MM.1S (cell line): ENCODE results near the gene ATP13A5.

Experiments
- DNase-seq: peaks from one replicate; pipeline ENCODE4 v3.0.0-alpha.2; 2015
- H2AFZ ChIP-seq: fragments of 300-600 bp; sonication (generic); 2 replicates; pipeline ENCODE4 v1.6.0; 2016; ENCODE audit warnings: antibody characterized with exemption, low read length
- H3F3A ChIP-seq: fragments of 300-600 bp; sonication (generic); 2 replicates; pipeline ENCODE4 v1.6.1; 2016; ENCODE audit warnings: mild to moderate bottlenecking, antibody characterized with exemption, low read length, moderate library complexity, mixed read lengths; ENCODE audit not compliant: insufficient read depth
- H3K27ac ChIP-seq: fragments of 300-600 bp; sonication (generic); 2 replicates; pipeline ENCODE4 v1.5.1; 2016; ENCODE audit warnings: mild to moderate bottlenecking, low read length
- H3K27me3 ChIP-seq: fragments of 300-600 bp; sonication (generic); replicated peaks from 2 replicates; pipeline ENCODE4 v1.6.0; 2016; ENCODE audit warnings: low read length; ENCODE audit not compliant: insufficient read depth
- H3K36me3 ChIP-seq: fragments of 300-600 bp; sonication (generic); replicated peaks from 2 replicates; pipeline ENCODE4 v1.6.1; 2016; ENCODE audit warnings: mild to moderate bottlenecking, low read length, mixed read lengths; ENCODE audit not compliant: insufficient read depth
- H3K4me1 ChIP-seq: fragments of 300-600 bp; sonication (generic); 2 replicates; pipeline ENCODE4 v1.6.1; 2016; ENCODE audit warnings: low read length, mixed read lengths
- H3K4me2 ChIP-seq: fragments of 300-600 bp; sonication (generic); 2 replicates; pipeline ENCODE4 v1.6.0; 2016; ENCODE audit warnings: low read depth, low read length
- H3K4me3 ChIP-seq: fragments of 300-600 bp; sonication (generic); 2 replicates; pipeline ENCODE4 v1.5.1; 2016; ENCODE audit warnings: low read length, mixed read lengths
- H3K79me2 ChIP-seq: fragments of 300-600 bp; sonication (generic); 2 replicates; pipeline ENCODE4 v1.6.1; 2016; ENCODE audit warnings: mixed run types, low read length, mixed read lengths
- H3K9ac ChIP-seq: fragments of 300-600 bp; sonication (generic); 2 replicates; pipeline ENCODE4 v1.6.1; 2016; ENCODE audit warnings: low read length, mixed read lengths
- H3K9me2 ChIP-seq: fragments of 300-600 bp; sonication (generic); replicated peaks from 2 replicates; pipeline ENCODE4 v1.6.1; 2016; ENCODE audit warnings: mild to moderate bottlenecking, low read length, mixed read lengths; ENCODE audit not compliant: insufficient read depth
- H3K9me3 ChIP-seq: fragments of 300-600 bp; sonication (generic); replicated peaks from 2 replicates; pipeline ENCODE4 v1.6.1; 2016; ENCODE audit warnings: mild to moderate bottlenecking, low read length, mixed read lengths; ENCODE audit not compliant: insufficient read depth
- H4K20me1 ChIP-seq: fragments of 300-600 bp; sonication (generic); 2 replicates; pipeline ENCODE4 v1.6.1; 2016; ENCODE audit warnings: mild to moderate bottlenecking, low read length, moderate library complexity, mixed read lengths; ENCODE audit not compliant: insufficient read depth
- EZH2 ChIP-seq: fragments of 300-600 bp; sonication (generic); optimal IDR thresholded peaks from 2 replicates; pipeline ENCODE3; 2017; ENCODE audit warnings: low read depth, mild to moderate bottlenecking, antibody characterized with exemption, low read length, mixed read lengths
- EZH2phosphoT487 ChIP-seq: fragments of 300-600 bp; sonication (generic); IDR thresholded peaks from 2 replicates; pipeline ENCODE4 v1.6.1; 2018; ENCODE audit warnings: antibody characterized with exemption, low read length
- TF ChIP-seq, protein P1 (sequence below): fragments of 300-600 bp; sonication (generic); IDR thresholded peaks from 2 replicates; pipeline ENCODE4 v1.5.1; 2016; ENCODE audit warnings: antibody characterized with exemption, low read length, mixed read lengths

ATP13A5 gene

DNA sequence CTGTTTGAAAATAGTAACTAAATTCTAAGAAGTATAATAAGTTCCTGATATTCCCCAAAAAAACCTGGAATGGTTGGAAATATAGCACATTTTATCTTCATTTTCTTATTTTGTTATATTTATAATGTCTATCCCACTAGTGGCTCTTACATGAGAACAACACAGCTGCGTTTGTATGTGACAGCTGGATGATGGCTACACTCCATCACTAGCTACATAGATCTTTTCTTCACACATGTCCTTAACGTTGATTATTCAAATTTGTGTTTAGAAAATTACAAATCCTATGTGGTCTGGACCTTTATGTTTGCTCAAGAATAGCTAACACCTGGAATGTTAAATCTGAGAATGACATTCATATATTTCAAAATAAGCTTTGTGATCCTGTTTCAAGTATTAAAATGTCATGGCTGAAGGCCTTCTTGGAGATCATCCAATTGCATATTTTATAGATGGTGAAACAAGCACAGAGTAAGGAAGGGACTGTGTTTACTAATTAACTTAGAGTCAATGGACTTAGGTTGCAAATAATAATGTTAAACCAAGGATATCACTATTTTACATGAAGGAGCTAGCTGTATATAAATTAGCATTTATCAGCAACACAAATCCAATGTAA lies 60.8 kb downstream of the ATP13A5 start:
- H3K27me3 ChIP-seq: no peaks in the 10 kb centered on the region
- no peak for DNase-seq
- H3K4me1 ChIP-seq: no peaks in the 10 kb centered on the region
- TF ChIP-seq EZH2 (no peak), EZH2phosphoT487 (no peak)
- TF ChIP-seq, protein P1, sequence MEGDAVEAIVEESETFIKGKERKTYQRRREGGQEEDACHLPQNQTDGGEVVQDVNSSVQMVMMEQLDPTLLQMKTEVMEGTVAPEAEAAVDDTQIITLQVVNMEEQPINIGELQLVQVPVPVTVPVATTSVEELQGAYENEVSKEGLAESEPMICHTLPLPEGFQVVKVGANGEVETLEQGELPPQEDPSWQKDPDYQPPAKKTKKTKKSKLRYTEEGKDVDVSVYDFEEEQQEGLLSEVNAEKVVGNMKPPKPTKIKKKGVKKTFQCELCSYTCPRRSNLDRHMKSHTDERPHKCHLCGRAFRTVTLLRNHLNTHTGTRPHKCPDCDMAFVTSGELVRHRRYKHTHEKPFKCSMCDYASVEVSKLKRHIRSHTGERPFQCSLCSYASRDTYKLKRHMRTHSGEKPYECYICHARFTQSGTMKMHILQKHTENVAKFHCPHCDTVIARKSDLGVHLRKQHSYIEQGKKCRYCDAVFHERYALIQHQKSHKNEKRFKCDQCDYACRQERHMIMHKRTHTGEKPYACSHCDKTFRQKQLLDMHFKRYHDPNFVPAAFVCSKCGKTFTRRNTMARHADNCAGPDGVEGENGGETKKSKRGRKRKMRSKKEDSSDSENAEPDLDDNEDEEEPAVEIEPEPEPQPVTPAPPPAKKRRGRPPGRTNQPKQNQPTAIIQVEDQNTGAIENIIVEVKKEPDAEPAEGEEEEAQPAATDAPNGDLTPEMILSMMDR: no peak
- H3K4me3 ChIP-seq: no peak overlapping the region
- H3K36me3 ChIP-seq: no peaks in the 10 kb centered on the region
- H3K9ac ChIP-seq: no peak overlapping the region
- no peak overlapping the region for H3K4me2 ChIP-seq
- H3K9me3 ChIP-seq: no peaks in the 10 kb centered on the region
- H3K9me2 ChIP-seq: no peaks in the 10 kb centered on the region; the same call in 1 of the 2 replicates
- no peaks in the 10 kb centered on the region for H3K79me2 ChIP-seq
- no peaks in the 10 kb centered on the region for H3F3A ChIP-seq
- H2AFZ ChIP-seq: no peak overlapping the region
- no peaks in the 10 kb centered on the region for H4K20me1 ChIP-seq
- H3K27ac ChIP-seq: no peak overlapping the region

DNA sequence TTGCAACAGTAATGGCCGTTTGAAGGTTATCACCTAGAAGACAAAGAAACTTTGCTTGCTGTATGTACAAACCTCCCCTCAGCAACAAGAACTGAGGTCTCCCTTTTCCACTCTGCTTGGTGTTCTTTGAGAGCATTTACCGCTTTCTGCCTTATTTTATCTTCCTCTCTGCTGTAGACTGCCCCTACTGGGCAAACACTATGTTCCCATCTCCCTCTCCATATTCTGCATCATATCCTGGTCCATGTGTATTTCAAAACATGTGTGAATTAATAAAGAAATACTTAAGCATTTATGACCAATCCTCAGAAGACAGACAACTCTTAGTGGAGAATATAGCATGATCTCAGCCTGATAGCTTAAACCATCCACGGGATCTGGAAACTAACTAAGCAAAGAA lies 64.4 kb downstream of the ATP13A5 start:
- Histone ChIP-seq H3K9me3 (no peaks in the 10 kb centered on the region), H3K4me3 (no peak overlapping the region), H3K9me2 (no peaks in the 10 kb centered on the region; the same call in 1 of the 2 replicates), H3K4me2 (no peak overlapping the region), H3K4me1 (no peaks in the 10 kb centered on the region), H3K27ac (no peak overlapping the region), H3K9ac (no peak overlapping the region), H4K20me1 (no peaks in the 10 kb centered on the region), H3F3A (no peaks in the 10 kb centered on the region), H3K27me3 (no peaks in the 10 kb centered on the region), H3K79me2 (no peaks in the 10 kb centered on the region), H3K36me3 (no peaks in the 10 kb centered on the region), H2AFZ (no peak overlapping the region)
- no peak for DNase-seq
- TF ChIP-seq EZH2phosphoT487: no peak
- TF ChIP-seq EZH2: no peak
- TF ChIP-seq, protein P1: no peak

DNA sequence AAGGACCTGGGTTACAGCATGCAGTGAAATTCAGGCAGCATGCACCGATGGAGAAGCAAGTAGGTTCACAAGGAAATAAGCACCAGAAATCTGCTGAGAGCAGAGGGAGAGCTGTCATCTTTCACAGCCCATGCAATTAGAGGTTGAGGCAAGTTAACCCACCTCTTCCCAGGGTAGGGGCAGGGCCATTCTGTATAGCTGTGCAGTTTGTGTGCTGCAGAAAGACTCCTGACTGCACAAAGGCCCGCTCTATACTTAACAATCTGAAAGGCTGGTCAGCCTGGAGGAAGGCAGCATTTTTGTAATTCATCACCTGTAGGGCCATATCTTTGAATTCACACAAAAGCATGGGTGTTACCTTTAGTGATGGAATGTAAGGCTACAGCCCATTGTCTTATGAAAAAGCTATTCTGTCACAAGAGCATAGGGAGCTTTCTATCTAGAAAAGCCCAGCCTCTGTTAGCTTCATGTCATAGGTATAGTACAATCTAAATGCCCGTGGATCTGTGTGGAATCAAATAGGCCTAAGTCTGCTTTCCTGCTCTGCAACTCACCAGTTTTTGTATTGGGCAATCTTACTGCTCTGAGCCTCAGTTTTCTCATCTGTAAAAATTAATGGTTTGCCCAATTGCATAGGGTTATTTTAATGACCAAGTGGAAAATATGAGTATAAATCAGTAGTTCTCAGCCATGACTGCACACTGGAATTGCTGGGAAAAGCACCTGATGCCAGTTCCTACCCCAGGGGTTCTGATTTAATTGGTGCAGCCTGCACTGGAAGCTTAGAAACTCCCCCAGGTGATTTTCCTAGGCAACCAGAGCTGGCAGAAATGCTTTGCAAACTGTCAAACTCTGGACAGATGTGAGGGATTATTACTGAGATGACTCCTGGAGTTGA lies 65.2 kb downstream of the ATP13A5 start:
- Histone ChIP-seq H3K36me3 (no peaks in the 10 kb centered on the region), H3K4me2 (no peak overlapping the region), H3K9me3 (no peaks in the 10 kb centered on the region), H3K4me3 (no peak overlapping the region), H3F3A (no peaks in the 10 kb centered on the region), H2AFZ (no peak overlapping the region), H3K27ac (no peak overlapping the region), H3K9ac (no peak overlapping the region), H3K4me1 (no peaks in the 10 kb centered on the region), H3K27me3 (no peaks in the 10 kb centered on the region), H4K20me1 (no peaks in the 10 kb centered on the region), H3K9me2 (no peaks in the 10 kb centered on the region; the same call in 1 of the 2 replicates), H3K79me2 (no peaks in the 10 kb centered on the region)
- TF ChIP-seq EZH2phosphoT487 (no peak), EZH2 (no peak)
- TF ChIP-seq, protein P1: no peak
- DNase-seq: no peak
